NK-92 (cell line): ENCODE results near the gene KPNB1.

Experiments
- DNase-seq: peaks from one replicate; lab custom pipeline; 2025; ENCODE audit not compliant: unreplicated experiment; lab: John Stamatoyannopoulos, UW

The KPNB1 gene

DNA sequence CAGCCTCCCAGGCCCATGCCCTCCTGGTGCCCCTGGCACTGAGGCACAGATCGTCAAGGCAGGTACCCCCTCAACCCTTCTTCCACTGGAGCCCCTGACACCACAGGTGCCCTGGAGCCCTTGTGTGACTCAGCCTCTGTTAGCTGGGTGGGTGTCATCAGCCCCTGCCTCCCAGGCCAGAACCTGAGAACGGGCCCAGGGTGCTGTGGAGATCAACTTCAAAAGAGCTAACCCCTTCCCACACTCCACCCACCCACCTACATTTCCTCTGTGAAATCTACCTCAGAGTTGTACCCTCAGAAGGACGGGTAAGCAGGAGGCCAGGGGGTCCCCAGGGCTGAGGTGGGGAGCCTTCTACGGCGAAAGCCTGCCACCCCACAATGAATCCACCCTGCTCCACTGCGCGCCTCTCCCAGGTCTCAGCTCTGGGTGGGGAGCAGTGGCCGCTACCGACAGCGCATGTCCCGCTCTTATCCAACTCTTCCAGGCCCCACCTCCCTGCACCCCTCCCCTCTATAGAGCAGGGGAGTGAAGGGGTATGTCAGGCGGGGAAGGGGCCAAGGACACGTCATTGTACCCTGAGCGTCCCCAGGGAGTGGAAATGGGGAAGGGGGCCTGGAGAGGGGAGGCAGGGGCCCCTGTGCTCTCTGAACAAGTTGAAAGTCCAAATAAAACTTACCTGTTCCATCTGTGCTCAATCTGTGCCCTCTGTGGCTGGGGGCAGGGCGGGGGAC lies 61.8 kb downstream of the KPNB1 start:
- no peak for DNase-seq

DNA sequence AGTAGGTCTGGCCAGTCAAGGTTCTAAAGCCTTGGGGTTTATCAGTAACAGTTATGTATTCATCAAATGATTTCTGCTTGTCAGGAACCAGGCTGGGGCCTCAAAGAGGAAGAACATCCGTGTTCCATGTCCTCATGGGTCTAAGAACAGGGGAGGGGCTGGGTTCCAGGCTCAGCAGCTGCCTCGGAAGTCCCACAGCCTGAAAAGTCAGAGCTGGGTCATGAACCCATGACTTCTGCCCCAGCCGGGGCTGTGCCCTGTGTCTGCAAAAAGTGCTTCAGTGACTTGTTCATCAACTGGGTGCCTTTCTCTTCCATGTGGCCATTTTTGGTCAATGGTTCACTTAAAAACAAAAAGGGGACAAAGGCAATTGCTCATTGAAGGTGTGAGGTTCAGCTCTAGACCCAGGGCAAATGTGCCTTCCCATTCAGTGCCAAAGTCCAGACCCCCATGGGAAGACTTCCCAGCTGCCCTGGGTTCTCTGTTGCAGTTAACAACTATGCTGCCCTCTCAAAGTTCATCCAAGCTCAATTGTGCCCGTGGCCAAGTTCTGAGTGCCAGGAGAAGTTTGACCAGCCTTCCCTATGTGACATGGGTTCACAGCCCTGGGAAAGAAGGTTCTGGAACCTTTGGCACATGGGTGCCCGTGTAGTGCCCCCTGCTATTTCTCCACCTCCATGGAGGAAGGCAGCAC lies 62.8 kb downstream of the KPNB1 start:
- DNase-seq: no peak

DNA sequence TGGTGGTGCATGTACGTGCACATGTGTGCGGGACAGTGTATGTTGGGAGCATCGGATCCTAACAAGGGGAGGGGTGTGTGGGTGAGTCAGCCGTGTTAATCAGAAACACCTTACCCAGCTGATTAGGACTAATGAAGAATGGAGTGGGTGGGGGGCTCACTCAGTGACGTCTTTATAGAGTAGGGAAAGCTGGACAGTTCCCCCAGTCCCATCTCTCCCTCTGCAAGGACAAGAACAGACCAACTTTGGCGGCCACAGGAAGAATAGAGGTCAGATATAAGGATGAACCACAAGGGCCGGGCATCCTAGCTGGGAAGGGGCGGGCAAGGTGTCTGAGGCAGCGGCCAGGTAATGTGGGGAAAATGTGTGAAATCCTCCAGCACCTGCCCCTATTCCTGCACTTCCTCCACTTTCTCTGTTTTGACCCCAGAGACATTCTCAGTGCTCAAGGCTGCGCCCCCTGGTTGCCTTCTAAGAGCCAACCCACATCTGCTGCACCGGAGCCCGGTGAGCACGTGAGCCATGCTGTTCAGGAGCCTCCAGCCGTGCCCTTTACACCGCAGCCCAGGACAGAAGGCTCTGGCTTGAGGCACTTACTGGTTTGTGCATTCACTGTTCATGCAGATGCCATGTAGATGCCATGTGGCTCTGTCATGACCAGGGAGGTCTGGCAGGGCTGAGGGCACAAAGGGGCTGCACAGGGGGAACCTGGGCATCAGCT lies 64.4 kb downstream of the KPNB1 start:
- DNase-seq: no peak

DNA sequence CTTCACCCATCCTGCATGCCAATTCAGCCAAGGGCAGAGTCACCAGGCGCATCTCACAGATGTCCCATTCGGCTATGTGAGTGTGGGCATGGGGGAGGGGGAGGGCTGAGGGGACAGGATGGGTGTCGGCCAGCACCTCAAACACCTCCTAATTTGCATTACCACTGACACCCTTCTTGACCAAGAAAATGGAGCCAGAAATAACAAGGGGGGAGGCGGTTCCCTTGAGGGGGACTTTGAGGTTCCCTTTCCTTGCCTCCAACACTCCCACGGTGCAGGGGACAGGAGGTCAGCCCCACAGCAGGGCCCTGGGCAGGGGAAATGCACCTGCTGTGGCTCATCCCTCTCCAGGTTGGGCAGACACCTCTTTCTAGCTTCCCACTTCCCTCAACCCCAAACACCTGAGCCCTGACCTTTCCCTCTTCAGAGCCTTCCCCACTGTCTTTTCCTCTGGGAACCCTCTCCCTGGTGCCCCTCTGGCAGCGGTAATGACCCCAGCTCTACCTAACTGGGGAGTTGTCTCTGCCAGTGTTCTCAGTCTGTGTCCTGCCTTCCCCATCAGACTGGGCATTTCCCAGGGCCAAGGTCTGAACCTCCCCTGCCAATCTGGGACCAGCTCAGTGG lies 65.2 kb downstream of the KPNB1 start:
- DNase-seq: no peak

DNA sequence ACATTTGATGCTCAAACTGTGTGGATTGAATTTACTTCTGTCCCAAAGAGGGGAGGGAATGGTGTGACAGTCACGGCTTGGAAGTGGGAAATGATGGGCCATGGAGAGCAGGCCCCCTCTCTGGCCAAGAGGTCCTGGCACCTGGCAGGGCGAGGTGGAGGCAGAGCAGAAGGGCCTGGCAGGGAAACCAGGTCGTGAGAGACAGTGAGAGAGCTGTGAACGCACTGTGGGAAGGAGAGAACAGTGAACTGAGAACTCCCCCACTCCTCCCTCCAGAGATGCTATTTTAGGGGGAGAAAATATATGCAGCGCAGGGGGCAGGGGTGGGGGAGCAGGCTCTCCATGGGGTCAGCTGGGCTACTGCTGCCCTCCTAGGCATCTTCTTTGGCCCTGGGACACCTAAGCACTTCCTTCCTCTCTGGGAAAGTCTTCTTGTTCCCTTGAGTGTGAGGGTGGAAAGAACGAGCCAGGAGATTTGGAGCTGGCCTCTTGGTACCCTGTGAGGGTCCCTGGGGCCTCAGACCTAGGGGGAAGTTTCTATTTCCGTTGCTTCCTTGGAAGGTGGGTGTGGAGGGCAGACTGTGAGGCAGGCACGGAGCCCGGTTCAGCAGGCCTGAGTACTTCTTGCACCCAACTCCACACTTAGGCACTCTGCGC lies 66.1 kb downstream of the KPNB1 start:
- no peak for DNase-seq

DNA sequence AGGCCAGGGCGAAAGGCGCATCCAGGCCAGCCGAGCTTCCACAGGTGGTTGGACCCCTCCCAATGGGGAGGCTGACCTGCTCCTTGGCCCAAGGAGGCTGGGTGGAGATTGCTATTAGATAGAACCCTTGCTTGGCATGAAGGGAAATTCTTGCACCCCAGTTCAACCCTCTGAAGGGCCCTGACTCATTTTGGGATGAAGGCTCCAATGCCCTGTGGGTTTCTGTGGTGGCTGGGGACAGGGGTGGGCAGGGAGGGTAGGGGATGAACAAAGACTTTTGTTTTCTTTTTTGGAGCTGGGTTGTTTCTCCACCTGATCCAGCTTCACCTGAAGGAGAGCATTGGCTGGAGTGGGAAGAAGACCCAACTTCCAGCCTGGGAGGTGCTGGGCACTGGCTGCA lies 66.7 kb downstream of the KPNB1 start:
- no peak for DNase-seq

DNA sequence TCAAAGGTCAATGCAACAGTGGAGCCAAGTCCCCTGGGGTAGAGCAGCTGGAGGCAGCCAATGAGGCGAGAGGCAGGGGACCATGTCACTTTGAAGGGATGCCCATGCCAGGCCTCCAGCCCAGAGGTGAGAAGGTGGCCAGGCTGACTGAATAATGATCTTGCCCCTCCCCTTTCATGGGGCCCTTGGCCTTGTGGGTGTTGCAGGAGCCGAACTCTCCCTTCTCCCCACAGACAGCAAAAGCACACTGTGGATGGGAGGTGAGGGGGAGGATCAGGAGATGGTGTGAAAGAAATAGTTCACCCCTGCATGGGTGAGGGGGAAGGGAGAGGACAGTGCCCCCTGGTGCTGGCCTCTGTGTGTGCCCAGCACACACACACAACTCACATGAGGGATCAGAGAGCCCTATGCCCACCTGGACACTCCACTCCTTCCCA lies 67.6 kb downstream of the KPNB1 start:
- DNase-seq: no peak

DNA sequence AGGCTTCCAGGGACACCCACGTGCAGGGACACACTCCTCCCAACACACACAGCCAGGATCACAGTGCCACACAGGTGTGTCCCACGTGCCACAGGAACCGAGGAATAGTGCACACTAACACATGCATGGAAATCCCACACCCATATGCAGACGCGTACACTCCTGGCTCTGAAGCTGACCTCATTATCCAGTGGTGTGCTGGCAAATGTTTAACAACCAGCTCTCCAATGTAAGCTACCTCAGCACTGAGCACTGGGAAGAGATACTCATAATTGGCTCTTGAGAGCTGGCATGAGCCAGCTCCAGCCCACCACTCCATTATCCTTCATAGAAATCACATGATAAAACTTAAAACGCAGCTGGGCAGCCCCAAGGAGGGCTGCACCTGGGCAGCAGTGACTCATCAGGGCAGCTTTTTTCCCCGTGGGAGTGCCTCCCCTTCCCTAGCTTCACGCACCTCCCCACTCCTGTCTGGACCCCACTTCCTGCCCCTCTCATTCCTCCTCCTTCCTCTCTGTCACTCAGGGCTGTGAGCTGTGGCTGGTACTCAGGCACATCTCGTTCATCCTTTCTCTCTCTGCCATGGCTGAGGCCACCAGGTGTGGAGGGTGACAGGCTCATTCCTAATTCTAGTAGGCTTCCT lies 68.4 kb downstream of the KPNB1 start:
- no peak for DNase-seq

DNA sequence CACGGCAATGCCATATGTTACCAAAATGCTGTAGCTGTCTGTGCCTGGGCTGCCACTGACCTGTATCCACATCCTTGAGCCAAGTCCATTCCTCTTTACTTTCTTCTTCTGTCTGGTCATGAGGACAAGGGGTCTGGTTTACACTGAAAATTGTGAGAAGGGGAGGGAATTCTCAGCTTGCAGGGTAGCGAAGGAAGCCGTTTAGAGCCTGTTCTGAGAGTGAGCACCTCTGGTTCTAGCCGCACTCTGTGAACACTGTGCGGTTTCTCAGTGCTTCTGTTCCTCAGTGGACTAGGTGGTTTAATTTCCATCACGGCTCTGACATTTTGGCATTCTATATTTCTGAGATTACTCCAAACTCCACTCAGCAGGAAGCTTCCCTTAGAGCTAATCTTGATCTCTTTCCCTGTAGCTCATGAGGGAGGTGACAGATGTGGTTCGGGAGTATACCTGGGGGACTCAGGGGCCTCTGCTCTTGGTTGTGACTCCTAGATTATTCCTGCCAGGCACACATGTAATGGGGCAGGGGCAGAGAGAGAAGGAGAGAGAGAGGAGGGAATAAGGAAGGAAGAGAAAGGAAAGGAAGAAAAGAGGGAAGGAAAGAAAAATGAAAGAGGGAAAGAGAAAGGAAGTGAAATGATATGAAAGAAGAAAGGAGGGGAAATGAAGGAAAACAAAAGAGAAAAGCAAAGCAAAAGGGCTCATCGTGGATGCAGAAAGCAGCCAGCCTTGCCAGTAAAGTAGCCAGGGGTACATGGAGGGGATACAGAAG lies 69.1 kb downstream of the KPNB1 start:
- DNase-seq: no peak

DNA sequence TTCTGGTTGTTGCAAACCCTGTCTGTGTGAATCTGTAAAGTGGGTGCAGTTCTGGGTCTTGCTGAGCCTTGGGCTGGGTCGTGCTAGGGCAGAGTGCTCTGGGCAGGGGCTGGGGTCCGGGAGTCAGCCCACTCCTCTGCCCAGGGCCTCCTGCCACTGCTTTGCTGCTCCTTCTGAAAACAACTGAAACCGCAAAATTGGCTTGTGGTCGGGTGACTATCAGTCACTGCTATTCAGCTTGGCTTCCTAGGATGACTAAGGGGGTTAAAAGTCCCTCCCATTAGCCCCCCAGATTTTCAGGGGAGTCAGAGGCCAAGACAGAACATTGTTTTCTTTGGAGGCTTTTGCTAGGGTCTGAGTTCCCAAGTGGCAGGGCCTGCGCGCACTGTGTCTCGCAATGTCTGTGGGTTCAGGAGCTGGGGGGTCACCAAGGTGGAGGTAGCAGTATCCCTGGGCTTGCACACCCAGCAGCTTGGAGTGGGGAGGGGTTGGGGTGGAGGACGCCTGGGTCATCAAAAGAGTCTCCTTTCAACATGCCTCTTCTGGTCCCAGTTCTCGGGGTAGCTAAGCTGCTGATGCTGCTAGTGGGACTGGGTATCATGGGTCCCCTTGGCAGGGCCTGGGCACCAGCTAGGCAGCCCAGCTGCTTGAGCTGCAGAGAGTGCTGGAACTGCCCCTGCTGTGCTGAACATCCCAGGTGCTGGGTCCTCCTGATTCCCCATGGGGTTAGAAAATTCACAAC lies 69.9 kb downstream of the KPNB1 start:
- DNase-seq: no peak

DNA sequence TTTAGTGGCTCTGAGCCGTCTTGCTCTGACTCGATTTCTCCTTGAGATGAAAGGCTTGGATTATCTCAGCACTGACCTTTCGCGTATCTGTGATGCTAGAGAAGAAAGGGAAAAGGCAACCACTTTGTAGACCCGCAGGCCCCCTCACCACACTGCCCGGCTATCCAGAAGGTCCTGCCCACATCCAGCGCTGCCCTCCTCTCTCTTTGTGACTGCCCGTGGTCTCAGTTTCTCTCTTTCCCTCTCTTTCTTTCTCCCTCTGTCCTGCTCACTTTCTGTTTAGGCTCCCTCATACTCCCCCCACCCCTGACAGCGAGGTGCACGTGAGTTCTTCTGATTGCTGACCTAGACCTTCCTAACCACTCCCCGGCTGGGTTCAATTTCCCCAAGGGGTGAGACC lies 70.5 kb downstream of the KPNB1 start:
- DNase-seq: no peak

DNA sequence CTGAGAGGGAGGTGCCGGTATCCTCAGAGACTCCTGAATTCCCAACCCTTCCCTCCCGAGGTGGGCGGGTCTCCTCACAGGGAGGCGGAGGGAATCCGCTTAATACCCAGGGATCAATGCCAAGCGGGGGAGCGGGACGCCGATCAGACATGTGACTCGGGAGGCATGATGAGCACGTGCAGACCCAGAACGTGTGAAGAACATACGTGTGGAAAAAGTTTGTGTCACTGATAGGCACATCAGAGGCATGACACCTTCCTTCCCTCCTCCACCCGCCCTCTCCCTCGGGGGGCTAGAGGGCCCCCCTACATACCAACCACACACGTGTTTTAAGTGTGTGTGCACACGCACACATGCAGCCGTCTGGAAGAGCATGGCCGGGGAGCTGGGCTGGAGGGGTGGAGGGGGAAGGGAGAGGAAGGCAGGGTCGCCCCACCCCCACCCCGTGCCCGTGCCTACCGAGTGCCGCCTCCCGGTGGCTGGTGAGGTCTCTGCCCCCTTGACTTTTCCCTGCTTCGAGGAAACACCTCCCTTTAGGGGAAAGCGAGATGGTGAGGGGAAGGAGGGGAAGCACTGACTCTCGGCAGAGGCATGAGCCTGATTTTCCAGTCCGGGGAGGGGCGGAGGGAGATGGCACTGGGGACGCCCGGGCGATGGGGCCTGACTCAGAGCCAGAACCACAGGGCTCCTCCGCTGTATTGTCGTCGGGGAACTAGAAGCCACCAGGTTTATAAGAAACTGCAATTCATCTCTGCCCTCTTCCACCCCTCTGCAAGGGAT lies 71.2 kb downstream of the KPNB1 start:
- no peak for DNase-seq

DNA sequence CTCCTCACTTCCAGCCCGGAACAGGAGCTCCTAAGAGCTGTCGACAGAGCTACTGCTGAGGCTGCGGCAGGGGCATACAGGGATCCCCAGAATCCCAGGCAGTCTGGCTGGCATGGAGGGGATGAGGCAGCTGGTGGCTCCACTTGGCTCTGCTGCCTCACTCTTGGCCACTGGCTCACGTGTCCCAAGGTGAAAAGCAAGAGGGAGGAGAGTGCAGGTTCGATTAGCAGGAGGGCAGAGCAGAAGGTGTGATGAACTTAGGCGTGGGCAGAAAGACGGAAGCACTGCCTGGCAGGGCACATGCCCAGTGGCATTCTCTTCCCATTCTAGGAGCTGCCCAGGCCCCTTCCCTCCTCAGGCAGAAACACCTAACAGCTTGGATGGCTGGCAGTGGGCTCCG lies 72.0 kb downstream of the KPNB1 start:
- no peak for DNase-seq

DNA sequence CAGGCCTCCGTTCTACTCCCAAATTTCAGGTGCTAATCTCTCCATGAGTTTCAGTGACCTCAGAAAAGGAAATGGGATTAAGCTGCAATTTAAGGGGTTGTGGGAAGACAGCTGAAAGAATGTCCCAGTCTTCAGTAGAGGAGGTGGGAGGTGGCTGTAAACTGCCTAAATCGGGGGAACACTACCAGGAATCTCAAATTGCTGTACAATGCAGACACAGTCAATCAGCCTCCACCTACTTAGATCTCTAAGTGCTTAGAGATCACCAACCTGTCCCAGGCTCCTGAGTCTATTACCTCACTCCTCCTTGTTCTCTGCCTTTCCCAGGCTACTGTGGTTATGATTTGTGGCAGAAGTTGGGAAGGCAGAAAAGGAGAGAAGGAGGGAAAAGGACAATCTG lies 75.0 kb downstream of the KPNB1 start:
- DNase-seq: no peak

DNA sequence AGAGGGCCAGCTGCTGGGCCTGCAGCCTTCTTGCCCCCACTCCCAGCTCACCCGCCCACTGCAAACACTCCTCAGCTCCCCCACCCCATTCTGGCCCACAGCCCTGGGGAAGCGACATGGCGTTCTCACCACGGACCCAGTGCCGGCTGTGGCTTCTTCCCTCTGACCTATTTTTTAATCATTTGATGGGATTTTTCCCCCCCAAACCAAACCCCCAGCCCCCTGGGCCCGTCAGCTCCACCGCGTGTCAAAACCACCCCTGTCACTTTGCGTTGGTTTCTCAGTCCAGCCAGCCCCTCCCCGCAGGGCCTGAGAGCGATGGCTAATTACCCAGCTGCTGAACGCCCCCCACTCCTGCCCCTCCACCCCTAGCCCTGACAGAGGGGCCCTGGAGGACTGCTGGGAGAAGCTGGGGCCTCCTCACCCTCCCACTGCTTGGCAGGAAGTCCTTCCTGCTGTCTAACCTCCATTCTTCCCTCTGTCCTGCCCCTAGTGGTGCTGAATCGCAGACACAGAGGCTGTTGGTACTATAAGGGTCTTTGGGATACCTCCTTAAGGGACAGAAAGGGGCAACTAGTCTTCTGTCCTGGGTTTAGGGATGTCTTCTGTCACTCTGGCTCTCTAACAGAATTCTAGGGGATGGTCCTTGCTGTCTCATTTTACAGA lies 75.9 kb downstream of the KPNB1 start:
- no peak for DNase-seq

DNA sequence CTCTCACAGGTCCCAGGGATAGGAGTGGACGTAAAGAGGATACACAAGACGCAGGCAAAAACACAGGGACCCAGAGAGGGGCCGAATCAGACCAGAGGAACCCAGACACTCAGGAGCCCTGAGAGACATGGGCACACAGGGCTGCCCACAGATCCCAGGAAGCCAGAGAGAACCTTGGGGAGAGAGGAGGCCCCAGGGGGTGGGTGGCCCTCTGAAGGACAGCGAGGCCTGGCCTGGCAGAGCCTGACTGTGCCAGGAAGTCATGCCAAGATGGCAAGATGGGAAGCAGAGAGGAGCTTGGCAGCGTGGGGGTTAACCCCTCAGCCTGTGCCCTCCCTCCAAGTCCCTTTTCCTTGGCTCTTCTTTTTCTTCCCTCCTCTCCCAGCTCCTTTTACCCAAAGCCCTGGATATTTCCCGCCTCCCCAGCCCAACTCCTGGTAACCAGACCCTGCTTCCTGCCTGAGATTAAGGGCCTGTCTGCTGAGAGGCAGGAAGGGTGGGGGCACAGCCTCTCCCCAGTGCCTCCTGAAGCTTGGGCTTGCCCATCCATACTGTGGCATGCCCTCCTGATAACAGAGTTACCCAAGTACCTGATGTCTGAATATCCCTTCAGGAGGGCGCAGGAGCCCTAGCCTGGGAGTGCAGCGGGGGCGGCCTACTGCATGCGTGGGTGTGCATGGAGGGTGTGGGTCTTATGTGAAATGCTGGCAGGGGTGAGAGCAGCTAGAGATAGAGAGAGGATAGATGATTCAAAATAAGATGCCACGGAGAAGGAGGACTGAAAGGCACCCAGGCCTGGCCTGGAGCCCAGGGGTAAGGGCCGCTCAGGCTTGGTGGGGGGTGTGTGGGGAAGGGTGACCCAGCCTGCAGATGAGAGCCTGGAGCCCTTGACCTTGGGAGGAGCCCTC lies 77.3 kb downstream of the KPNB1 start:
- no peak for DNase-seq

DNA sequence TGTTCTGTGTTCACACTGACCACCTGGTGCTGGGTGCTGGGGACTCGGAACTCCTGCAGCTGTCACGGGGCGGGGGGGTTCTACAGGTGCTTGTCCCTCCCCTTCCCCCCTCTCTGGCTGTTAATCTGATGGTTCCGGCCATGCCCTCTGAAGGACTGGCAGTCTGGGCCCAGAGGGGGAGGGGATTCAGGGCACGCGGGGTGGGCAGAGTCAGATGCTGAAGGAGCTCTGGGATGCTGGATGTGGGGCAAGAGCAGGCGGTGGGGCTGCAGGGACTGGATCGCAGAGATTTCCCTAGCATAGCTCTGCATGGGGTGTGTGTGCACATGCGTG lies 78.0 kb downstream of the KPNB1 start:
- no peak for DNase-seq
